Mesenchymal stem cell (in vitro differentiated cells and primary cell): Measurements from ENCODE around the gene COL8A2.

ENCODE experiments used
- DNase-seq: peaks from one replicate; pipeline ENCODE4 v3.0.0-alpha.2; 2013
- H2AFZ ChIP-seq: one replicate; pipeline ENCODE4 v1.6.1; 2013; ENCODE audit warnings: low read depth, mild to moderate bottlenecking, control low read depth, inconsistent platforms, low read length, moderate library complexity
- H2AK5ac ChIP-seq: 2 replicates; pipeline ENCODE4 v1.6.1; 2013; ENCODE audit warnings: low read length, moderate library complexity, mild to moderate bottlenecking, inconsistent platforms; ENCODE audit not compliant: severe bottlenecking
- H2BK120ac ChIP-seq: one replicate; pipeline ENCODE4 v1.6.1; 2013; ENCODE audit warnings: low read depth, mild to moderate bottlenecking, inconsistent platforms, low read length, moderate library complexity
- H2BK12ac ChIP-seq, 2 experiments: one replicate each; pipeline ENCODE4 v1.6.1; 2013; ENCODE audit warnings: inconsistent platforms in 2 of 2, low read length in 2 of 2, mild to moderate bottlenecking in 2 of 2, moderate library complexity in 2 of 2, control low read depth in 1 of 2
- H2BK15ac ChIP-seq: one replicate; pipeline ENCODE4 v1.6.1; 2013; ENCODE audit warnings: mild to moderate bottlenecking, low read depth, inconsistent platforms; ENCODE audit not compliant: poor library complexity, severe bottlenecking
- H2BK5ac ChIP-seq: 2 replicates; pipeline ENCODE4 v1.6.1; 2013; ENCODE audit warnings: low read depth, mild to moderate bottlenecking, low read length, control low read depth, inconsistent platforms; ENCODE audit not compliant: poor library complexity, severe bottlenecking
- H3K14ac ChIP-seq, 2 experiments: one replicate each; pipeline ENCODE4 v1.6.1; 2013; ENCODE audit warnings: inconsistent platforms in 2 of 2, low read length in 2 of 2, control low read depth in 1 of 2, mild to moderate bottlenecking in 1 of 2, moderate library complexity in 1 of 2
- H3K18ac ChIP-seq, 2 experiments: one replicate each; pipeline ENCODE4 v1.6.1; 2013; ENCODE audit warnings: inconsistent platforms in 2 of 2, low read length in 2 of 2, control low read depth in 1 of 2, low read depth in 1 of 2, mild to moderate bottlenecking in 1 of 2
- H3K23ac ChIP-seq, 2 experiments: one replicate each; pipeline ENCODE4 v1.6.1; 2013; ENCODE audit warnings: inconsistent platforms in 2 of 2, low read length in 2 of 2, mild to moderate bottlenecking in 2 of 2, moderate library complexity in 2 of 2, control low read depth in 1 of 2
- H3K27ac ChIP-seq: 2 replicates; pipeline ENCODE4 v1.5.1; 2013; ENCODE audit warnings: mild to moderate bottlenecking, moderate library complexity, low read length, control low read depth, inconsistent platforms; ENCODE audit not compliant: poor library complexity, severe bottlenecking
- H3K27me3 ChIP-seq, 2 experiments: 2 replicates each; pipeline versions ENCODE4 v1.6.1 to v1.7.0; 2013; ENCODE audit warnings: low read length in 2 of 2, mild to moderate bottlenecking in 2 of 2, moderate library complexity in 2 of 2, control low read depth in 1 of 2, inconsistent platforms in 1 of 2; ENCODE audit not compliant: control insufficient read depth in 1 of 2, insufficient read depth in 1 of 2
- H3K36me3 ChIP-seq, 2 experiments: 2 replicates each; pipeline versions ENCODE4 v1.6.1 to v1.7.0; 2013; ENCODE audit warnings: low read length in 2 of 2, control low read depth in 1 of 2, inconsistent platforms in 1 of 2, low read depth in 1 of 2, mild to moderate bottlenecking in 1 of 2; ENCODE audit not compliant: insufficient read depth in 2 of 2, control insufficient read depth in 1 of 2
- H3K4ac ChIP-seq, 2 experiments: one replicate each; pipeline ENCODE4 v1.6.1; 2013; ENCODE audit warnings: inconsistent platforms in 2 of 2, low read length in 2 of 2, mild to moderate bottlenecking in 2 of 2, moderate library complexity in 2 of 2, control low read depth in 1 of 2, low read depth in 1 of 2
- H3K4me1 ChIP-seq: 2 replicates; pipeline ENCODE4 v1.6.1; 2013; ENCODE audit warnings: low read depth, low read length, control low read depth; ENCODE audit not compliant: control insufficient read depth, insufficient read depth
- H3K4me2 ChIP-seq: 2 replicates; pipeline ENCODE4 v1.6.1; 2013; ENCODE audit warnings: low read length, mild to moderate bottlenecking, inconsistent platforms; ENCODE audit not compliant: poor library complexity, severe bottlenecking
- H3K4me3 ChIP-seq, 2 experiments: 2 replicates each; pipeline versions ENCODE4 v1.5.1 to v1.7.0; 2013; ENCODE audit warnings: low read length in 2 of 2, mild to moderate bottlenecking in 2 of 2, control low read depth in 1 of 2, low read depth in 1 of 2; ENCODE audit not compliant: insufficient read depth in 1 of 2
- H3K79me1 ChIP-seq: replicated peaks from 2 replicates; pipeline ENCODE4 v1.6.1; 2013; ENCODE audit warnings: mild to moderate bottlenecking, control low read depth, low read length, inconsistent platforms; ENCODE audit not compliant: poor library complexity, severe bottlenecking
- H3K9ac ChIP-seq: 2 replicates; pipeline ENCODE4 v1.7.0; 2013; ENCODE audit warnings: mild to moderate bottlenecking, low read length, moderate library complexity
- H3K9me3 ChIP-seq: 2 replicates; pipeline ENCODE4 v1.7.0; 2013; ENCODE audit warnings: mild to moderate bottlenecking, low read length; ENCODE audit not compliant: control insufficient read depth
- H4K8ac ChIP-seq: one replicate; pipeline ENCODE4 v1.6.1; 2013; ENCODE audit warnings: inconsistent platforms, mild to moderate bottlenecking, low read length, moderate library complexity
- H4K91ac ChIP-seq: one replicate; pipeline ENCODE4 v1.6.1; 2013; ENCODE audit warnings: mild to moderate bottlenecking, low read length, inconsistent platforms
- WGBS: methylation state at CpG from one replicate; pipeline ENCODE4 v1.1.7; 2013; ENCODE audit warnings: mixed read lengths; 5-methylcytosine and 5-hydroxymethylcytosine counted together

The COL8A2 gene

DNA sequence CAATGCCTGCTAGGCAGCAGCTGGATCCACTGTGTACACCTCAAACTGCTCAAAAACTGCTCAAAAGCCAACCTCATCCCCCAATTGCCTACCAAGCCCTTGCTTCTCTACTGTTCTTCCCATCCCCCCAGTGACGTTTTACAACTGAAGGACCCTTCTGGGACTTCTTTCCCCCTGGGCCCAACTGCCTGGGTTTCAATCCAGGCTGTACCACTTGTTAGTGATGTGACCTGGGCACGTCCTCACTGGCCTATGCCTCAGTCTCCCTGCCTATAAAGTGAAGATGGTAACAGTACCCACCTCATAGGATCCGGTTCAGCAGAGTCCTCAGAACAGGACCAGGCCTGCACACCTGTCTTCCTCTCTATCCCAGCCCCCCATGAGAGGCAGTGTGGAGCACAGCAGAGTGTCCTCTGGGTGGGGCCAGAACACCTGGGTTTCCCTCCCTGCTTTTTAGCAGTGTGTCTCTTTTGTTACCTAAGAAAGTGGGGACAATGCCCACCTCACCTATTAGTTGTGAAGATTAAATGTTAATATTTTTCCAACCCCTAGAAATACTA lies 43.0 kb downstream of the COL8A2 start:
- no peak overlapping the region for H3K14ac ChIP-seq
- no peak overlapping the region for H3K23ac ChIP-seq
- H2AK5ac ChIP-seq = no peak overlapping the region
- H3K36me3 ChIP-seq = no peaks in the 10 kb centered on the region
- H4K91ac ChIP-seq = no peak overlapping the region
- no peak overlapping the region for H3K4me3 ChIP-seq
- H2BK5ac ChIP-seq = no peak overlapping the region
- H4K8ac ChIP-seq = no peak overlapping the region
- H3K4ac ChIP-seq = no peak overlapping the region
- no peaks in the 10 kb centered on the region for H3K9me3 ChIP-seq
- H3K4me1 ChIP-seq = peaks cover 15% of the 10 kb centered on the region
- no peak overlapping the region for H3K4me2 ChIP-seq
- H2AFZ ChIP-seq = no peak overlapping the region
- peaks cover 0 to 17% of the 10 kb centered on the region in 2 experiments for H3K27me3 ChIP-seq
- H3K18ac ChIP-seq = no peak overlapping the region
- H2BK12ac ChIP-seq = no peak overlapping the region
- H3K79me1 ChIP-seq = no peaks in the 10 kb centered on the region
- H2BK15ac ChIP-seq = no peak overlapping the region
- no peak overlapping the region for H3K27ac ChIP-seq
- H2BK120ac ChIP-seq = no peak overlapping the region
- 89% methylated on average over 3 of the region's 3 CpGs for WGBS
- no peak for DNase-seq
- H3K9ac ChIP-seq = no peak overlapping the region

GRCh38 chr1:36080801-36081200 lies 44.2 kb downstream of the COL8A2 start:
- Histone ChIP-seq H3K4me1 (peaks cover 12% of the 10 kb centered on the region), H3K27ac (no peak overlapping the region), H3K14ac (no peak overlapping the region), H3K4me3 (no peak overlapping the region), H2BK120ac (no peak overlapping the region), H3K79me1 (no peaks in the 10 kb centered on the region), H2BK15ac (no peak overlapping the region), H4K91ac (no peak overlapping the region), H2AFZ (no peak overlapping the region), H4K8ac (no peak overlapping the region), H3K4ac (no peak overlapping the region), H2AK5ac (no peak overlapping the region), H3K4me2 (no peak overlapping the region), H3K18ac (no peak overlapping the region), H3K36me3 (no peaks in the 10 kb centered on the region), H3K9ac (no peak overlapping the region), H3K27me3 (peaks cover 0 to 17% of the 10 kb centered on the region in 2 experiments), H3K9me3 (no peaks in the 10 kb centered on the region), H3K23ac (no peak overlapping the region), H2BK5ac (no peak overlapping the region), H2BK12ac (no peak overlapping the region)
- DNase-seq = no peak
- over 99% methylated on average over 6 of the region's 6 CpGs for WGBS

- H3K23ac ChIP-seq = no peak overlapping the region
- H4K91ac ChIP-seq = no peak overlapping the region
- H2BK5ac ChIP-seq = no peak overlapping the region
- DNase-seq = no peak
- 93% methylated on average over 3 of the region's 3 CpGs for WGBS
- no peaks in the 10 kb centered on the region for H3K79me1 ChIP-seq
- H2BK120ac ChIP-seq = no peak overlapping the region
- H3K27ac ChIP-seq = no peak overlapping the region
- no peak overlapping the region for H3K9ac ChIP-seq
- no peak overlapping the region for H3K4ac ChIP-seq
- H2AFZ ChIP-seq = no peak overlapping the region
- H3K14ac ChIP-seq = no peak overlapping the region
- H3K9me3 ChIP-seq = no peaks in the 10 kb centered on the region
- H3K4me2 ChIP-seq = no peak overlapping the region
- H3K18ac ChIP-seq = no peak overlapping the region
- no peaks in the 10 kb centered on the region for H3K36me3 ChIP-seq
- peaks cover 0 to 17% of the 10 kb centered on the region in 2 experiments for H3K27me3 ChIP-seq
- H2BK15ac ChIP-seq = no peak overlapping the region
- no peak overlapping the region for H4K8ac ChIP-seq
- no peak overlapping the region for H3K4me3 ChIP-seq
- no peak overlapping the region for H2BK12ac ChIP-seq
- H2AK5ac ChIP-seq = no peak overlapping the region
- peaks cover 12% of the 10 kb centered on the region for H3K4me1 ChIP-seq
Measured at GRCh38 chr1:36080236-36080635, 44.8 kb downstream of the COL8A2 start.

DNA sequence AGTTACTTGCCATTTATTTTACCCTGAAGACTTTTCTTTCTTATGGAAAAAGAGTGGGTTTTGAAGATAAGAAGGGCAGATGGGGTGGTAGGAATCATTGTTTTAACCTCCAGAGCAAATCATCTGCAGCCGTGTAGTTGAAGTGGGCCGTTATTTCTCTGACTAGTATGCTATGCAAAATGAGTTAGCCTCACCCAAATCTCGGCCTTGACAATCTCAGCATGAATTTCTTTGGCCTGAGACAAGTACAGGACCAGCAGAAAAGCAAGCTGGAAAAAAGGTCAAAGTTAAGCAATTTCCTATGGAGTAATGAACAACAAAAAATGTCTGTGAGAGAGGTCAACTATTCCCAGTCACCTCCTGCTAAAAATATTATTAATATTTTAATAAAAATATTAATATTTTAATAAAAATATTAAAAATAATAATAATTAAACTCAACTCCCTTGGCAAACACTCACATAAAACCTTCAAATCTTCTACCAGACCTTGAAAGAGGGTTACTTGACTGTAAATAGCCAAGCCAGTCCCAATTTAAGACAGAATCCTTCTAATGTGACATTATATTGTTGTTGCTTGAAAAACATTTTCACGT lies 47.9 kb downstream of the COL8A2 start:
- Histone ChIP-seq H3K4ac (no peak overlapping the region), H3K4me1 (no peaks in the 10 kb centered on the region), H3K27ac (no peak overlapping the region), H3K23ac (no peak overlapping the region), H3K9me3 (no peaks in the 10 kb centered on the region), H4K91ac (no peak overlapping the region), H3K36me3 (no peaks in the 10 kb centered on the region), H3K4me3 (no peak overlapping the region), H4K8ac (no peak overlapping the region), H3K4me2 (no peak overlapping the region), H3K9ac (no peak overlapping the region), H2BK12ac (no peak overlapping the region), H2AFZ (no peak overlapping the region), H3K18ac (no peak overlapping the region), H2BK120ac (no peak overlapping the region), H2BK5ac (no peak overlapping the region), H3K27me3 (no peaks in the 10 kb centered on the region), H2BK15ac (no peak overlapping the region), H3K79me1 (no peaks in the 10 kb centered on the region), H3K14ac (no peak overlapping the region), H2AK5ac (no peak overlapping the region)
- 86% methylated on average over 4 of the region's 4 CpGs for WGBS
- DNase-seq = no peak
